Measurements from ENCODE around the gene ZFP36. TPM values are rescaled to one million over a fixed set of nuclear protein-coding genes. Genes with fewer than 3 reads are reported as not detected.

The ZFP36 gene
- total and polyA plus RNA-seq, 2 of the 8 experiments (the other 6 are each of a cell fraction or from before 2014, with no cell fraction given): 4.0 to 10.9 TPM

- H2BK5ac ChIP-seq (ENCODE audit: low read depth, low read length): no peak overlapping the region
- no peaks in the 10 kb centered on the region for H3K9me3 ChIP-seq (ENCODE audit: insufficient read depth in 2 of 2, low read depth in 1 of 2, low read length in 1 of 2)
- H3K36me3 ChIP-seq (ENCODE audit: control insufficient read depth in 2 of 4, insufficient read depth in 4 of 4, low read length in 3 of 4): peaks cover 0 to 21% (median 0%) of the 10 kb centered on the region in 4 experiments; a peak in 4 of 8 replicates
- H2BK15ac ChIP-seq (ENCODE audit: low read length): no peak overlapping the region
- no peak overlapping the region for H2BK20ac ChIP-seq (ENCODE audit: low read length)
- no peak overlapping the region for H2BK120ac ChIP-seq (replicated peaks; ENCODE audit: low read depth, low read length)
- H3K4me1 ChIP-seq (replicated peaks in 1 of 4; ENCODE audit: control insufficient read depth in 3 of 4, insufficient read depth in 4 of 4, low read length in 3 of 4): peaks cover 0 to 3% (median under 1%) of the 10 kb centered on the region in 4 experiments; a peak in 3 of 7 replicates
- no peak overlapping the region for H4K5ac ChIP-seq (ENCODE audit: insufficient read length, low read depth, low read length)
- peaks cover 11 to 14% of the 10 kb centered on the region in 2 experiments for H4K20me1 ChIP-seq (replicated peaks in 1 of 2; ENCODE audit: control insufficient read depth in 1 of 2, insufficient read depth in 2 of 2, low read length in 2 of 2)
- H2BK12ac ChIP-seq (ENCODE audit: low read depth, low read length): no peak overlapping the region
- no peak overlapping the region for H2AFZ ChIP-seq (ENCODE audit: low read length)
- no peak overlapping the region for H3K14ac ChIP-seq (ENCODE audit: insufficient read length)
- no peak for DNase-seq (ENCODE audit: low read depth in 1 of 2, low spot score in 2 of 2)
- no peak overlapping the region for H3K9ac ChIP-seq (replicated peaks in 1 of 4; ENCODE audit: extremely low read depth in 1 of 4, low read depth in 3 of 4, low read length in 3 of 4)
- no peak overlapping the region for H2AK5ac ChIP-seq (ENCODE audit: low read depth, low read length)
- CTCF ChIA-PET (ENCODE audit: partially characterized antibody): interaction anchor here (0.6 to 1.5 kb wide), 4 partner anchors 9 to 736 kb away, joined by 3 to 8 read pairs (median 3); no protein-coding TSS in a partner anchor
- no peak overlapping the region for H3K18ac ChIP-seq (ENCODE audit: extremely low read depth, low read length)
- H4K91ac ChIP-seq (replicated peaks; ENCODE audit: insufficient read length, low read length): no peak overlapping the region
- H3K27me3 ChIP-seq (replicated peaks in 1 of 4; ENCODE audit: control insufficient read depth in 3 of 4, extremely low read depth in 1 of 4, insufficient read depth in 3 of 4, low read length in 3 of 4): no peaks in the 10 kb centered on the region
- peaks cover 15% of the 10 kb centered on the region for H3K79me1 ChIP-seq (ENCODE audit: low read depth, low read length)
- no peak overlapping the region for H3K4ac ChIP-seq (replicated peaks; ENCODE audit: insufficient read length, low read depth, low read length)
- H3K27ac ChIP-seq (ENCODE audit: low read depth, low read length): no peak overlapping the region
- peaks cover 6% of the 10 kb centered on the region; the same call in 1 of the 2 replicates for H3K23me2 ChIP-seq (ENCODE audit: low read depth, low read length)
- no peak for FAIRE-seq
- POLR2A ChIA-PET (ENCODE audit: partially characterized antibody): interaction anchor here (0.9 to 47.8 kb wide), 4 partner anchors 19 to 48 kb away, joined by 3 to 1154 read pairs (median 4); partner anchors contain the start of genes PLEKHG2 and RPS16
- H4K8ac ChIP-seq (ENCODE audit: extremely low read depth, insufficient read depth, low read length): no peak overlapping the region
- no peak overlapping the region for H3K56ac ChIP-seq (replicated peaks; ENCODE audit: insufficient read length, low read depth, low read length)
- no peak overlapping the region for H3K4me2 ChIP-seq (ENCODE audit: insufficient read depth in 1 of 2, low read depth in 2 of 2, low read length in 2 of 2)
- no peak overlapping the region for H3K23ac ChIP-seq (ENCODE audit: insufficient read length)
- H3K79me2 ChIP-seq (ENCODE audit: control insufficient read depth in 1 of 2, insufficient read depth in 2 of 2, low read length in 2 of 2): peaks cover 20 to 75% of the 10 kb centered on the region in 2 experiments
- WGBS, 2 experiments (ENCODE audit: extremely low coverage in 1 of 2, insufficient coverage in 1 of 2, insufficient read length in 1 of 2, insufficient replicate concordance in 2 of 2, low coverage in 1 of 2, low lambda C conversion rate in 2 of 2, missing lambda C conversion rate in 1 of 2): 97% methylated on average over 8 of the region's 8 CpGs; no CpG with 5 or more reads in 1 of the 2 experiments
- H3K4me3 ChIP-seq (ENCODE audit: extremely low read depth in 1 of 4, insufficient read depth in 2 of 4, low read depth in 3 of 4, low read length in 4 of 4): no peak overlapping the region
- TF ChIP-seq SP4 (IDR thresholded peaks at IDR 0.05; ENCODE audit: low read length) (no peak), CREB1 (IDR thresholded peaks at IDR 0.05) (no peak), KDM4A (IDR thresholded peaks at IDR 0.05; ENCODE audit: low read depth, low read length, severe bottlenecking) (no peak), RFX5 (IDR thresholded peaks at IDR 0.05; ENCODE audit: borderline replicate concordance, low read depth, low read length) (no peak), EP300 (IDR thresholded peaks at IDR 0.05; ENCODE audit: borderline replicate concordance in 1 of 2, low read depth in 2 of 2, low read length in 2 of 2) (no peak), NRF1 (IDR thresholded peaks at IDR 0.05; ENCODE audit: low read depth, low read length) (no peak), SRF (IDR thresholded peaks at IDR 0.05; ENCODE audit: low read depth, low read length) (no peak), MAFK (IDR thresholded peaks at IDR 0.05; ENCODE audit: low read depth, low read length) (no peak), POLR2AphosphoS5 (IDR thresholded peaks at IDR 0.05; ENCODE audit: low read depth, low read length) (no peak), SP2 (IDR thresholded peaks at IDR 0.05; ENCODE audit: low read length) (no peak)
- TF ChIP-seq, protein P1, sequence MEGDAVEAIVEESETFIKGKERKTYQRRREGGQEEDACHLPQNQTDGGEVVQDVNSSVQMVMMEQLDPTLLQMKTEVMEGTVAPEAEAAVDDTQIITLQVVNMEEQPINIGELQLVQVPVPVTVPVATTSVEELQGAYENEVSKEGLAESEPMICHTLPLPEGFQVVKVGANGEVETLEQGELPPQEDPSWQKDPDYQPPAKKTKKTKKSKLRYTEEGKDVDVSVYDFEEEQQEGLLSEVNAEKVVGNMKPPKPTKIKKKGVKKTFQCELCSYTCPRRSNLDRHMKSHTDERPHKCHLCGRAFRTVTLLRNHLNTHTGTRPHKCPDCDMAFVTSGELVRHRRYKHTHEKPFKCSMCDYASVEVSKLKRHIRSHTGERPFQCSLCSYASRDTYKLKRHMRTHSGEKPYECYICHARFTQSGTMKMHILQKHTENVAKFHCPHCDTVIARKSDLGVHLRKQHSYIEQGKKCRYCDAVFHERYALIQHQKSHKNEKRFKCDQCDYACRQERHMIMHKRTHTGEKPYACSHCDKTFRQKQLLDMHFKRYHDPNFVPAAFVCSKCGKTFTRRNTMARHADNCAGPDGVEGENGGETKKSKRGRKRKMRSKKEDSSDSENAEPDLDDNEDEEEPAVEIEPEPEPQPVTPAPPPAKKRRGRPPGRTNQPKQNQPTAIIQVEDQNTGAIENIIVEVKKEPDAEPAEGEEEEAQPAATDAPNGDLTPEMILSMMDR (IDR thresholded peaks at IDR 0.05; ENCODE audit: control extremely low read depth in 1 of 3, insufficient read depth in 1 of 3, low read depth in 1 of 3, low read length in 3 of 3): no peak
These were observed 42.6 kb downstream of the ZFP36 start for GRCh38 chr19:39449116-39449797.

Data from H1 (cell line).